Measurements from ENCODE around the gene SNTG2.
A peak's percentile ranks its signal among the peaks of the same experiment; 100 is the strongest.

The SNTG2 gene

DNA sequence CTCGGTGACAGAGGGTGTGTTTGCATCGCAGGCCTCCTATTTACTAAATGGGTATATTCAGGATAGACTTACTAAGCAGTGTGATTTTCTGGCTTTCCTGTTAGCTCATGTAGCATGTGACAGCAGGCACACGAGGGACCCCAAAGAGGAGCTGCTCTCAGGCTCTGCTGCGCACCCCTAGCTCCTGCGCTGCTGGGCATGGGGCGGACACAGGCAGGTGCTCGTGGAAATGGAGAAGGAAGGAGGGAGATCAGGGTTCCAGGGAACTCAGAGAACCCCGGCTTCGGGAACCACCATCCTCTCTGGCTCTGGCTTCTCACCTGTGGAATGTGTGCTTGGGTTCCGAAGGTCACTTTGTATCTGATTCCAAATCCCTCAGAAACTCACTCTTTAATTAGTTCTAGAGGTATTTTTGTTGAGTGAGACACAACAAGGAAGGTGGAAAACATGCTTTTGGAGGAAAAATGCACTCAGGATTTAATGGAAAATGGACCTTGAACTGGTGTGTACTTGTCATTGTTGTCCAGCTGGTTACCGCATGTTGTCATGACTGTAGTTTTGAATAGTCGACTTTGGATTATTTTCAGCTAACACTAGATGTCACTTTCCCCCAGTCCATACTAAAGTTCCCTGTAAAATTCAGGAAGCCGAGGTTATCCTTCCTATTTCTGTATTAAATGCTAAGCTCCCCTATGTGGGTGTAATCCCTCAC lies 3.5 kb downstream of the SNTG2 start:
- DNase-seq: peak; percentile 5

DNA sequence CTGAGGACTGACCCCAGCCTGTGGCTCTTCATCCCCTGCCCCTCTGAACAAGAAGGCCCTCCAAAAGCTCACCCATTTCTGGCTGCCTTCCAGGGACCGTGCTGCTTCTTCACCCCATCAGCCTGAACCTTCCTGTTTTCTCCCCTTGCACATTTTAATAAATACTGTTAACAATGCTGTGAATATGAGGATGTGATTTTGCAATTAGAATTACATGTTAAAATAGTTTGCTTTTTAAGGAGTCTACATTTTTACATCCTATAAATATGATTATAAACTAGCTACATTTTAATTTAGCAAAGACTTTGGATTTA lies 4.0 kb downstream of the SNTG2 start:
- DNase-seq: no peak

DNA sequence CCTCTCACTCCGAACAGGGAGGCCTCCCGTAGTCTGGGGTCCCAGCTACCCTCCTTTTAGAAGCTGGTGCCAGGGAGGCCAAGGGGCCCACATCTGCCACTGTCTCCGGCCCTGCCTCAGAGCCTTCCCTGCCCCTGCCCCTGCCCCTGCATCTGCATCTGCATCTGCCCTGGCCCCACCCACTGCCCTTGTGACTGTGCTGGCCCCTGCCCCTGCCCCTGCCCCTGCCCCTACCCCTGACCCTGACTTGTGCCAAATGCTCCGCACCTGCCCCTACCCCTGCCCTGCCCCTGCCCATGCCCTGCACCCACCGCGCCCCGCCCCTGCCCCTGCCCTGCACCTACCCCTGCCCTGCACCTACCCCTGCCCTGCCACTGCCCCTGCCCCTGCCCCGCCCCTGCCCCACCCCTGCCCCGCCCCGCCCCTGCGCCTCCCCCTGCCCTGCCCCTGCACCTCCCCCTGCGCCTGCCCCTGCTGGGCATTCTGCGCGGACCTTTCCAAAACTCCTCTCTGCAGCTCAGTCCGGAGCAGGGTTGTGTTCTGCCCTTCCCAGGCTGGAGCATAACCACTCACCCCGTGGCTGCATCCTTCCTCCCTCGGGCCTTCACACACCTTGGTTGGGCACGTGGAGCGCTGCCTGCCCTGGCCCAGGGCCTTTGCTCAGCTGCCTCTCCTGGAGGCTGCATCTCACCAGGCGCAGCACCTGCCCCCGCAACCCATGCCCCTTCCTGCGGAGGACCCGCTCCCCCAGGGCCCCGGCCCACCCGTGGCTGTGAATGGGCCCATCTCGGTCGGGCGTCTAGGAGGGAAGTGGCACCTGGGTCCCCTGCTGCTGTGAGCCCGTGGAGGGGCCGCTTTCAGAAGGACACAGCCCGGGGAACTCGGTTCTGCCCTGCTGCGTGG lies 5.4 kb downstream of the SNTG2 start:
- DNase-seq: no peak

DNA sequence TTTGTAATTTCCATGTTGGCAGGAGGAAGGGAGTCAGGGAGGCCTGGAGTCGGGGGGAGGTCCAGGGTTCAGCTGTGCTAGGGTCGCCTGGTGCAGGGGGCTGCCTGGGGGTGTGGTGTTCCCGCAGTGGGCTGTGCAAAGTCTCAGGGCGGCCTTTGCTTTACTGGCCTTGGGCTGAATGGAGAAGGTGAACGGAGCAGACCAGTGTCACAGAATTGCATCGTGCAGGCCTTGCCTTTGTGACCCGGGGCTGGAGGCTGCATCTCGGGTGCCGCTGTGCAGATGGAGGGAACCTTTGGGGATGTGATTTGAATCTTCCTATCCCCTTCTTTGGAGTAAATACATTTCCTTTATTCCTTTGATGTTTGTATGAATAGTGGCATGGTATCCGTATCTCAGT lies 8.8 kb downstream of the SNTG2 start:
- DNase-seq: no peak

DNA sequence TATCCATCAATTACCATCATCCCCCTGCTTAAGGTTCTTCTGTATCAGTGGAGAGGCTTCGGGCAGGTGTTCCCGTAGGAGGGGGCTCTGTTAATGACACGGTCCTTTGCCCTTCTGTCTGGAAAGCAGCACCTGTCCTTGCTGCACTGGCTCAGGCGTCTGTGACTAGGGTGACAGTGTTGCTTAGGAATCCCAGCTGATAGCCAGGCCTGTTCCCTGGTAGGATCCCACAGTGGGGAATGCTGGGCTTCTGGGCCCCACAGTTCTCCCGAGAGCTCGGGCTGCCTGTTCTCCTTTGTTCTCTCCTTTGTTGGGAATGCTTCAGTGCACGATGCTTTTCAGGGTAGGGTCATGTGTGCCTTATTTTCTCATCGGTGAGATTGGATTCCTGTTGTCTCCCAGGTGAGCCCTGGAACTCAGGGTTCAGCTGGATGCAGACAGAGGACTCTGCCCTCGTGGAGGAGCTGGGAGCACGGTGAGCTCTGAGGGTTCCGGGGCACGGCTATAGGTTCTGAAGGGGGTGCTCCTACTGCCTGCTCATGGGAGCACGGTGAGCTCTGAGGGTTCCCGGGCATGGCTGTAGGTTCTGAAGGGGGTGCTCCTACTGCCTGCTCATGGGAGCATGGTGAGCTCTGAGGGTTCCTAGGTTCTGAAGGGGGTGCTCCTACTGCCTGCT lies 9.6 kb downstream of the SNTG2 start:
- no peak for DNase-seq

DNA sequence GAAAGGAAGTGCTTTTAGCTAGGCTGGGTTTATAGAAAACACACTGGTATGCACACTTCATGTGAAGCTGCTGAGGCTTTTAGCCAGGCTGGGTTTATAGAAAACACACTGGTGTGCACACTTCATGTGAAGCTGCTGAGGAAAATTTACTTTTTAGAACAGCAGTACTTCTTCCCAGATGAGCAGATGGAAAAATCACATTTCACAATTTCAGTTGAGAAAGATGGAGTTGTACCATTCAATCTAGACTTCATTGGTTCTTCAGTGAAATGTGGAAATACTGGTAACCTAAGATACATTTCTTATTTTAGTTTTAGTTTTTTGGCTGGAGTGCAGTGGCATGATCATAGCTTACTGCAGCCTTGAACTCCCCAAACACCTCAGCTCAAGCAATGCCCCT lies 11.1 kb downstream of the SNTG2 start:
- DNase-seq: no peak

DNA sequence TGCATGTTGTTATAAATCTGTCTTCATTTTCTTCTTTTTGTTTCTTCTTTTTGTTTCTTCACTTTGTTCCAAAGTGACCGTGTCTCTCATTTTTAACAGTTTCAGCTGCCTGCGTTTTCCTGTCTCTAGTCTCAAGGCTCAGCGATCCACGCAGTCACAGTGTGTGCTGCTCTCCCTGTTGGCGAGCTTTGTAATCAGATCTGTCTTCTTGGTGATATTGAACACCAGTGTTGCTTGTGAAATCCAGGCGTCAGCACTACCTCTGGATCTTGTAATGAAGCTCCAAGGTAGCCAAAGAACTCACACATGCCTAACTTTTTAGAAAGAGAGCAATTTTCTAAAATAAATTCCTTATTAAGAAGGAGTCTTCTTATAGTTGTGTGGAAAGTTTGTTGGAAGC lies 13.2 kb downstream of the SNTG2 start:
- DNase-seq: no peak

DNA sequence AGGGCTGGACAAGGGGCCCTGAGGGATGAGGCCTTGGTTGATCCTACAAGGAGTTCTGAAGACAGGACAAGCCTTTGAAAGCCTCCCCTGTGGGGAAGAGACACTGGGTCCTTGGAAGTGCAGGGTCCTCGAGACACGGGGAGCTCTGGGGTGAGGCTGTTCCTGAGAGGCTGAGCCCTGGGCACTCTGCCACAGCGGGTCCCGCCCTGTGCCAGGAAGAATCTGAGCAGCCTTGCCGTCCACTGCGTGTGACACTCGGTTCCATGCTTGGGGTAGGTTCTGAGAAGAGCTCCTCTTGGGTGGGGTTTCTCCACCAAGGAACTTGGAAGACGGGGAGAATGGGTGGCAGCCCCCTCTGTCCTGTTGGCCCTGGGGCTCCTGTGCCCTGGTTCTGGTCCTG lies 13.9 kb downstream of the SNTG2 start:
- no peak for DNase-seq

DNA sequence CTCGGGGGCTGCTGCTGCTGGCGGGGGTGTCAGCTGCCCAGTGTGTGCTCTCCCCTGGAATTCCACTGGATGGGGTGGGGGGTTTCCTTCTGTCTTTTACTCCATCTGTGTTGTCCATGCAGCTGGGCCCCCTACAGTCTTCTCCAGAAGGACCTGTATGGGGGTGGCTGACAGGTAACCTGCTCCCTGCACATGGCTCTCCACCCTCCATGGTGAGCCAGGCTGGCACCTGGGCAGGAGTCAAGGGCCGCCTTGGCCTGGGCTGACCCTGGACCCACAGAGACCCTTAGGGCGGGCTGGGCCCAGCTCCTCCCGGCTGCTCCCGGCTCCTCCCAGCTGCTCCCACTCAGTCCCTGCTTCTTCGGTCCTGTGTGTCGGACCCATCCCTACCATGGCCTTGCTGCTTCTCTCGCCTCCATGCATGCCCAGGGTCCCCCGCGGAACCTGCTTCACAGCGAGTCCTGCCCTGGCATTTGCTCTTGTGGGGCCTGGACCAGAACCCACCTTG lies 15.0 kb downstream of the SNTG2 start:
- no peak for DNase-seq

DNA sequence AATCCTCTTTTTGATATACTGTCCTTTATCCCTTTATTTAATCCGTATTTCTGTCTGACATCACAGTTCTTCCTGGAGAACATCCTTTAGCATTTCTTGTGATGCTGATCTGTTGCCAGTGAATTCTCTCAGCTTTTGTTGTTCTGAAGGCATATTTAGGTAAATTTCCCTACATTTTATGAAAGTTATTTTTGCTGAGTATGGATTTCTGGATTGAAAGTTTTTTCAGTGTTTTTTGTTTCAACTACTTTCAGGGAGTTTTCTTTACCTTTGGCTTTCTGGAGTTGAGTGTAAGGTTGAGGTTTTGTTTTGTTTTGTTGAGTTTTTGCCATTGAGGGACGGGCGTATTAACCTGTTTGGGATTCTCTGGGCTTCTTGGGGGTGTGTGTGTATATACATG lies 22.5 kb downstream of the SNTG2 start:
- DNase-seq: no peak

DNA sequence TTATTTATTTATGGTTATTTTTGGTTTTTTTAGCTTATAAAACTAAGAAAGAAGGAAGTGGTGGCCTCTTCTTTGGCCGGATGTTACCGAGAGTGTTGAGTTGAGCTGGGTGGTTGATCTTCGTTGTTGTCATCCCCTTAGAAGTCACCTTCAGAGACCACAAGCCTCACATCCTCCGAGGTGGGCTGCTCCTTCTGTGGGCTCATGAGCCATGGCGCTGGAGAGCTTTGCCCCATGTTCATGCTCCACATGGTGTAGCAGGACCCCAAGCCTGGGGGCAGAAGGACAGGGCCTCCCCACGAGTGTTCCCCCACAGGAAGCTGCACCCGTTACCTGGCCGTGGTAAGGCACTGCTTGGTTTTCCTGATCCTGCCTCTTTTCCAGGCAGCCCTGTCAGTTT lies 23.4 kb downstream of the SNTG2 start:
- DNase-seq: no peak

DNA sequence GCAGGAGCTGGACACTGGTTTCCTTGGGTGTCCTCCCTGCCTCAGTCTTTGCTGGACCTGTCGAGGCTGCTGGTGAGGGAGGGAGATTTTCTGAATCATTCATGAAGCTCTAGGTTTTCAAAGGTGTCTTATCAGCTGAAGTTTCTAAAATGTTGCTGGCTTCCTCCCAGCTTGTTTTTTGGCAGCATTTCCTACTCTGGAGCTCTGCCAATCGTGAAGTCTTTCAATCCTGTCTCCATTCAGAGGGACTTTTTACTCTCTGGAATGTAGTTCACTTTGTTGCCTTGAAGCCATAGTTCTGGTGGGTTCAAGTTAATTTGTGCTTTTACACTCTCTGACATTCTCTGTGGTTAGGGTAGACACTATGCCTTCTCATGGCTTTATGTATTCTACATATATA lies 23.9 kb downstream of the SNTG2 start:
- DNase-seq: no peak

DNA sequence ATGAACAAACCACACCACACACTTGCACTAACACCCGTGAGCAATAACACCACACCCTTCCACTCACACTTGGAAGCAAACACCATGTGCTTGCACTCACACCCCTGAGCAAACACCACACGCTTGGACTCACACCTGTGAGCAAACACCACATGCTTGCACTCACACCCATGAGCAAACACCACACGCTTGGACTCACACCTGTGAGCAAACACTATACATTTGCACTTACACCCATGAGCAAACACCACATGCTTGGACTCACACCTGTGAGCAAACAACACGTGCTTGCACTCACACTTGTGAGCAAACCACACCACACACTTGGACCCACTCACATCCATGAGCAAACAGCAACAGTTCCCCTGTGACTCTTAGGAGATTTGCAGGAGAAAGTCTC lies 24.4 kb downstream of the SNTG2 start:
- DNase-seq: no peak

DNA sequence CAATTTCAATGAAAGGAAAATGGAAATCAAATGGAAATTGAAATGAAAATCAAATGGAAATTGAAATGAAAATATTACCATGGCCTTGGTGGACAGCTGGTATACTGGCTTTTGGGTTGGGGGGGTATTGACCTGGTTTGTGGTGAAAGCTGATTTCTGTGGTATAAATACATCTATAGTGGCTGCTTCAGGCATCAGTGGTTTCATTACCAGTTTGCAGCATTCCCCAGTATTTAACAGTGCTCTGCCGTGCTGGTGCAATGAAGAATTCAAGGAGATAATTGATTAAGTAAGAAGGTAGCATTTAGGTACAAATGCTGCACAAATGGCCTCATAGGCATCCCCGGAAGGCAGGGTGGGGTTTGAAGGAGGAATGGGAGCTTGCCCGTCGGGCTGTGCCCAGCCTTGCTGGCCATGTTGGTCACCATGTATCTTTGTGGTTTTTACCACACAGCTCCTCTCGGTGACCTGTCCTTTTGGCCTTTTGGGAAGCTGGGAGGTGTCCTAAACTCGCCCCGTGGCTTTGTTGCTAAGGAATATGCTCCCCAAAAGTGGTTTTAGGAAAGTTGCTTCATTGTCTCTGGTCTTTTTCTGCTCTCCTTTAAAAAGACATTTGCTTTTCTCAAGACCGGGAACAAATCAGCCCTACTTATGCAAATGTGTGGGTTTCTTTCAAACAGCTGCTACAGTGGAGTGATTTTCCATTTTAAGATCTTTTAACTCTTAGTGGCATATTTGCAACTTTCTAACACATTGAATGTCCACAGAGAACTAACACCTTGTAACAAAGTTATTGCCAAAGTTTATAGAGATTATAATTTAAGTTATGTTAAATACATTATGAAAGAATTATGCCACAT lies 28.6 kb downstream of the SNTG2 start:
- no peak for DNase-seq

DNA sequence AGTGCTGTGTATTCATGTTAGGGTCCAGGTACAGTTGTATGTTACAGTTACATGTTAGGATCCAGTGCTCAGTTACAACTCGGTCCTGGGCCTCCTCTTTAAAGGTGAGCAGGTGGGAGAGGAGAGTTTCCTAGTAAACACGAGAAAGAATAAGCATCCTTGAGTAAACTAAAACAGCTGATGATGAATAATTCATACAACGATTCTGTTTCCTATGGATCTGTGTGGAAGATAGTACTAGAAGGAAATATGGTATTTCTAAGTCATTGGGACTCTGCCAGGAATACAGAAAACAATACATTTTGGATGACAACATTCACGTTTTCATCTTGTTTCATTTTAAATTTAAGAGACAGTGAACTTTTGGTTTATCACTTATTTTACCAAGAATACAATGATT lies 29.5 kb downstream of the SNTG2 start:
- DNase-seq: no peak

DNA sequence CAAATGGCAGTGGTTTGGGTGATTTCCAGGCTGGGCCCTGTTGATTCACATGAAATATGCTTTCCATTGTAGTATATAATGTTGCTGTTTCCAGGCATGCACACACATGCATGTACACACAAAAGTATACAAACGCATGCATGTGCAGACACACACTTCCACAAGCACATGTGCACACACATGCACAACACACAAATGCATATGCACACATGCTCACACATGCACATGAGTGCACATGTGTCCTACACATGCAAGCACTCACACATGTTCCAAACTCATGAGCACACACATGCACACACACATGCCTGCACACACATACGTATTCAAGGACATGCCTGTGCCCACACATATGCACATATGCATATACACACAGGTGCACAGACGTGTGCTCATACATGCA lies 30.6 kb downstream of the SNTG2 start:
- no peak for DNase-seq

DNA sequence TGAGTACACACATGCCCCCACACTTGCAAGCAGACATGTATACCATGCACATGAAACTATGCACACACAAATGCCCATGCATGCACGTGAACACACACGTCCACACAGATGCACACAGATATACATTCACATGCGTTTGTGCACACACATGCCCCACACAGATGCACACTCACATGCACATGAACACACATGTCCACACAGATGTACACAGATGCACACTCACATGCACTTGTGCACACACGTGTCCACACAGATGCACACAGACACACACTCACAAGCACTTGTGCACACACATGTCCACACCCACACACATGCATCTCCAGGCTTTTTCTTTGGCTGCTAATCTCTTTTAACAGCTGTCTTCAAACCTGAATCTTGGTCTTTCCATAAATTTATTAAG lies 31.1 kb downstream of the SNTG2 start:
- DNase-seq: no peak

DNA sequence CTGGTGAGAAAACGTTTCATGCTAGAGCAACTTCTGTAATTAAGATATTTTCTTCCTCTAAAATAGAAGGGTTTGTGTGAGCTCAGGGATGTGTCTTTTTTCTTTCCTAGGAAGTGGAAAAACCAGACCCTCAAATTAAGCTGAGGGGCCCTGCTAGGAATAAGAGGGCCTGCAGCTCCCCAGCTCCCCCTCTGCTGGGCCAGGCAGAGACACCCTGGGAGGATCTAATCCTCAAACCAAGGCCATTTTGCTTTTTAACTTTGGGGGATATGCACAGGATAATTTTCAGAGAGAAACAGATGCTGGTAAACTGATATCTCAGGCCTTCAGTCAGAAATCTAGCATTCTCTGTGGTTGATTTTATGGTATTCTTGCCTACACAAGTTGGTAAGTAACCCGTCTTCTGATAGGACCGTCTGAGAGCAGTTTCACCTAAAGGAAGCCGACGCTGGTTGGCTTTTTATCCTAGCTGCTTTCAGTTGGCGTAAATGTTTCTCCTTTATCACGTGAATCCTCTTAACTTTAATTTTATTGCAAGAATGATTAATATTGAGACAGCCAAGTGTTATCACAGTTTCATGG lies 34.8 kb downstream of the SNTG2 start:
- no peak for DNase-seq

DNA sequence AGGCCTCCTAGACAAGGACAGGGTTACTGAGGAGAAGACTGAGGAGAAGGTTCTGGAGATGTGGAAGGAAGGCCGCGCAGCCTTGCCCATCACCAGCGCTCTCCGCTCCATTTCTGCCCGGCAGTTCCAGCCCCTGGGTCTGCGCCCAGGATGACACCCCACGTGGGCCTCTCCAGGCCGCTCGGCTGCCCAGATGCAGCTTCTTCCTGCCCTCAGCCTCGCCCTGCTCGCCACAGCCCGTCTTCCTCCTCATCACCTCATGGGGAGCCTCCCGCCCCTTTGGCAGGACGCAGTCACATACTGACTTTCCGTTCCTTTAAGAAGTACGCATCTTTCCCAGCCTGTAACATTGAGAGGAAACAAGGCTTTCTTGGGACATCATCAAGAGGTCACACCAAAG lies 37.1 kb downstream of the SNTG2 start:
- no peak for DNase-seq

DNA sequence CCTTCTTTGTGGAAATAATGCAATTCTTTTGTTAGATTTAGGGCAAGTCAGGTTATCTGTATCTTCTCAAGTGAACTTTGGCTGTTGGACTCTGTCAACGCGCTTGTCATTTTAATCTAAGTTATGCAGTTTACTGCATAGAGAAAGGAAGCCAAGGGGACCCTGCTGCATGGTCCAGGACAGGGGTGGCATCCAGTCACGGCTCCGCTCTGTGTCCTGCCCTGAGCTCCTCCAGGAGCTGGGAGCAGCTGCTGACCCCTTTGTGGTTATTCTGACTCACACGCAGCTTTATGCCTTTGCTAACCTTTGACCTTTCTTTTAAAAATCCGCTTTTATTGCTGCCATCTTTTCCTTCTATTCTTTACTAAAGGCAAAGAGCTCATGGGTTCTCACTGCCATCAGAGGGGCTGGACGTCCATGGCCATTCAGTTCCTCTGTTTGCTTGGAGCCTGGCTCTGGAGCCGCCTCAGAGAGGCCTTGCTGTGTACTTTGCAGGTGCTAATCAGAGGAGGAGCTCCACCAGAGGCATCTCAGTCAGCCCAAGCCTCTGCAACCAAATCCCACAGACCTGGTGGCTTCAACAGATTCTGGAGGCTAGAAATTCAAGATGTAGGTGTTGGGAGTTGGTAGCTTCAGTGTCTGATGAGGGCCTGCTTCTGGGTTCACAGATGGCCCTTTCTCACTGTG lies 39.3 kb downstream of the SNTG2 start:
- no peak for DNase-seq

DNA sequence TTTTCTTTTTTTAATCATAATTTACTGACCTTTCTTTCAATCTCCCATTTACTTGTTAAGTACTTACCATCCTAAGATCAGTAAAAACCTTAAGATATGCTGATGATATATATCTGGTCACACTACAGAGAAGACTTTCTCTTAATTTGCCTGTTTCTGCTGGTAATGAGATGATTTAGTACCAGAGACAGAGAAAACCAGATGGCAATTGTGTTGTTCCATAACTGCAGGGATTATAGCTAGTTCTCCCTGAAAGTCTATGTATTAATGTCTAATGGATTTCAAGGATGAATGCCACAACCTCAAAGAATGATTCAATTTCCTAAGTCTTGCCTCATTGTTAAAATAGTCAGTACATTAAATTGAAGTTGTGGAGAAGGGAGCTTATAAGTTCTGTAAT lies 40.3 kb downstream of the SNTG2 start:
- DNase-seq: no peak

DNA sequence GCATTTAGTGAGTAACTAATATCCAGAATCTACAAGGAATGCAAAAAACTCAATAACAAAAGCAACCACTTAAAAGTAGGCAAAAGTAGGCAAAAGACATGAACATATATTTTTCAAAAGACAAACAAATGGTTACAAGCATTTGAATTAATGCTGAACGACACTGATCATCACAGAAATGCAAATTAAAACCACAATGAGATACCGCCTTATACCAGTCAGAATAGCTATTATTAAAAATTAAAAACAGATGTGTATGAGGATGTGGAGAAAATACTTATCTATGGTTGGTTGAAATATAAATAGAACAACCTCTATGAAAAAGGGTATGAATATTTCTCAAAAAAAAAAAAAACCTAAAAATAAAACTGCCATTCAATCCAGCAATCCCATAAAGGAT lies 51.7 kb downstream of the SNTG2 start:
- DNase-seq: no peak

All from NCI-H1694 treated with DMSO at 0.1 percent for 48 hours (cell line).